ENCODE results near the gene NTM. TPM values are rescaled to one million over a fixed set of nuclear protein-coding genes. Genes with fewer than 3 reads are reported as not detected.

The NTM gene
- total and polyA plus RNA-seq, 2 experiments from 2014 or later = 25.9 to 49.0 TPM

GRCh38 chr11:131980888-131981668, 610.7 kb downstream of the NTM start:
- no peak overlapping the region for H3K27ac ChIP-seq
- H3K9me2 ChIP-seq (ENCODE audit: insufficient read depth) = no peaks in the 10 kb centered on the region
- no peaks in the 10 kb centered on the region for H3K9me3 ChIP-seq (ENCODE audit: low read depth)
- H2AFZ ChIP-seq = no peak overlapping the region
- in situ Hi-C loops (cut with MboI) = no loop called here
- no peak overlapping the region for H3K9ac ChIP-seq
- no peak overlapping the region for H3K4me3 ChIP-seq
- no peaks in the 10 kb centered on the region for H3K27me3 ChIP-seq (replicated peaks; ENCODE audit: insufficient read depth)
- peaks cover 22% of the 10 kb centered on the region for H3K4me1 ChIP-seq (ENCODE audit: insufficient read depth)
- WGBS, 2 experiments (ENCODE audit: low coverage in 1 of 2, low lambda C conversion rate in 2 of 2, missing lambda C conversion rate in 2 of 2) = 41 to 43% methylated on average over 11 of the region's 11 CpGs
- no peaks in the 10 kb centered on the region for H3K79me2 ChIP-seq (ENCODE audit: insufficient read depth)
- no peaks in the 10 kb centered on the region for H3K36me3 ChIP-seq (ENCODE audit: low read depth)
- H4K20me1 ChIP-seq (ENCODE audit: insufficient read depth) = no peaks in the 10 kb centered on the region
- DNase-seq = peak; percentile 32
- no peak for TF ChIP-seq EZH2 (IDR thresholded peaks at IDR 0.05; ENCODE audit: insufficient read depth, poor library complexity, severe bottlenecking)
- TF ChIP-seq EZH2phosphoT487 (IDR thresholded peaks at IDR 0.05; ENCODE audit: insufficient read depth, low read depth) = no peak
- H3K4me2 ChIP-seq (ENCODE audit: unreplicated experiment) = no peak overlapping the region
- H3F3A ChIP-seq (ENCODE audit: insufficient read depth) = peaks cover 15% of the 10 kb centered on the region

- H3F3A ChIP-seq (ENCODE audit: insufficient read depth) = peaks cover 6% of the 10 kb centered on the region
- H3K27me3 ChIP-seq (replicated peaks; ENCODE audit: insufficient read depth) = no peaks in the 10 kb centered on the region
- no peak overlapping the region for H3K4me3 ChIP-seq
- no peaks in the 10 kb centered on the region for H3K36me3 ChIP-seq (ENCODE audit: low read depth)
- H3K9me2 ChIP-seq (ENCODE audit: insufficient read depth) = no peaks in the 10 kb centered on the region
- DNase-seq = no peak
- in situ Hi-C loops (cut with MboI) = no loop called here
- no peak overlapping the region for H3K4me2 ChIP-seq (ENCODE audit: unreplicated experiment)
- H3K9me3 ChIP-seq (ENCODE audit: low read depth) = no peaks in the 10 kb centered on the region
- TF ChIP-seq EZH2 (IDR thresholded peaks at IDR 0.05; ENCODE audit: insufficient read depth, poor library complexity, severe bottlenecking) (no peak), EZH2phosphoT487 (IDR thresholded peaks at IDR 0.05; ENCODE audit: insufficient read depth, low read depth) (no peak)
- 77 to 85% methylated on average over 3 of the region's 3 CpGs for WGBS, 2 experiments (ENCODE audit: low coverage in 1 of 2, low lambda C conversion rate in 2 of 2, missing lambda C conversion rate in 2 of 2)
- no peaks in the 10 kb centered on the region for H4K20me1 ChIP-seq (ENCODE audit: insufficient read depth)
- no peak overlapping the region for H3K27ac ChIP-seq
- peaks cover 14% of the 10 kb centered on the region for H3K4me1 ChIP-seq (ENCODE audit: insufficient read depth)
- H3K9ac ChIP-seq = no peak overlapping the region
- no peaks in the 10 kb centered on the region for H3K79me2 ChIP-seq (ENCODE audit: insufficient read depth)
- H2AFZ ChIP-seq = no peak overlapping the region
Observed at GRCh38 chr11:131982154-131982553, 611.7 kb downstream of the NTM start.

- no peak overlapping the region for H2AFZ ChIP-seq
- no peaks in the 10 kb centered on the region for H3K9me3 ChIP-seq (ENCODE audit: low read depth)
- no peaks in the 10 kb centered on the region for H3K79me2 ChIP-seq (ENCODE audit: insufficient read depth)
- H3K4me2 ChIP-seq (ENCODE audit: unreplicated experiment) = no peak overlapping the region
- no peak overlapping the region for H3K4me3 ChIP-seq
- in situ Hi-C loops (cut with MboI) = no loop called here
- no peaks in the 10 kb centered on the region for H3K9me2 ChIP-seq (ENCODE audit: insufficient read depth)
- H3K4me1 ChIP-seq (ENCODE audit: insufficient read depth) = peaks cover 3% of the 10 kb centered on the region; the same call in 1 of the 2 replicates
- H4K20me1 ChIP-seq (ENCODE audit: insufficient read depth) = no peaks in the 10 kb centered on the region
- H3K27ac ChIP-seq = no peak overlapping the region
- TF ChIP-seq EZH2 (IDR thresholded peaks at IDR 0.05; ENCODE audit: insufficient read depth, poor library complexity, severe bottlenecking) (no peak), EZH2phosphoT487 (IDR thresholded peaks at IDR 0.05; ENCODE audit: insufficient read depth, low read depth) (no peak)
- no peak overlapping the region for H3K9ac ChIP-seq
- no peaks in the 10 kb centered on the region; the same call in 1 of the 2 replicates for H3F3A ChIP-seq (ENCODE audit: insufficient read depth)
- DNase-seq = no peak
- no peaks in the 10 kb centered on the region for H3K27me3 ChIP-seq (replicated peaks; ENCODE audit: insufficient read depth)
- H3K36me3 ChIP-seq (ENCODE audit: low read depth) = no peaks in the 10 kb centered on the region
- WGBS, 2 experiments (ENCODE audit: low coverage in 1 of 2, low lambda C conversion rate in 2 of 2, missing lambda C conversion rate in 2 of 2) = 27 to 29% methylated on average over 4 of the region's 4 CpGs
Observed at GRCh38 chr11:131985846-131986301, 615.5 kb downstream of the NTM start.

GRCh38 chr11:131987703-131988102, 617.3 kb downstream of the NTM start:
- no peak for TF ChIP-seq EZH2 (IDR thresholded peaks at IDR 0.05; ENCODE audit: insufficient read depth, poor library complexity, severe bottlenecking)
- no peak for TF ChIP-seq EZH2phosphoT487 (IDR thresholded peaks at IDR 0.05; ENCODE audit: insufficient read depth, low read depth)
- H3K9me2 ChIP-seq (ENCODE audit: insufficient read depth) = no peaks in the 10 kb centered on the region
- in situ Hi-C loops (cut with MboI) = no loop called here
- H3K27me3 ChIP-seq (replicated peaks; ENCODE audit: insufficient read depth) = no peaks in the 10 kb centered on the region
- H3K9ac ChIP-seq = no peak overlapping the region
- no peak overlapping the region for H3K27ac ChIP-seq
- no peak for DNase-seq
- no peaks in the 10 kb centered on the region for H3K9me3 ChIP-seq (ENCODE audit: low read depth)
- no peak overlapping the region for H2AFZ ChIP-seq
- no peak overlapping the region for H3K4me2 ChIP-seq (ENCODE audit: unreplicated experiment)
- H3K4me3 ChIP-seq = no peak overlapping the region
- WGBS, 2 experiments (ENCODE audit: low coverage in 1 of 2, low lambda C conversion rate in 2 of 2, missing lambda C conversion rate in 2 of 2) = 89 to 97% methylated on average over 2 of the region's 2 CpGs
- H4K20me1 ChIP-seq (ENCODE audit: insufficient read depth) = no peaks in the 10 kb centered on the region
- H3K79me2 ChIP-seq (ENCODE audit: insufficient read depth) = no peaks in the 10 kb centered on the region
- no peaks in the 10 kb centered on the region for H3F3A ChIP-seq (ENCODE audit: insufficient read depth)
- no peaks in the 10 kb centered on the region for H3K4me1 ChIP-seq (ENCODE audit: insufficient read depth)
- H3K36me3 ChIP-seq (ENCODE audit: low read depth) = no peaks in the 10 kb centered on the region

Data from GM23248 (cell line).